ENCODE results near the gene CFAP299. TPM values are rescaled to one million over a fixed set of nuclear protein-coding genes. Genes with fewer than 3 reads are reported as not detected.

The CFAP299 gene
- total and polyA plus RNA-seq, 10 donors, result 0.11 TPM; not detected in 9

DNA sequence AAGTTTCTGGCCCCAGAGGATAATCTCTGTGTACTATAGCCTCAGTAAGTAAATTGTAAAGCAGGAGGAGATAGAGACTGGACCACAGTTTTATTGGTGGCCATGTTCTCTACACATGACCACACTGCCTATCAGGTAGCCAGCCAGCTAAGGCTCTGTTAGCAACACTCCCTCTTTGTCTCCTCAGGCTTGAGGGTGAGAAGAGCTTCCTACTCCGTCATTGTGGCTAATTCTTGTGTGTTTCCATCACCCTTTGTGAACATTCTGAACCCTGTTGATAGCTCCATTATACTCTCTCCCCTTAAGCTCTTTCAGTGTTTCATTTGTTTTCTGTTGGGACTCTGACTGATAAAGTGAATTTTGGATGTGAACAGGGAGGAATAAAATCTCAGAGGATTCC, 233.4 kb downstream of the CFAP299 start:
- intact Hi-C loops (cut with DNase I; ENCODE audit: low total_unique reads), result no loop called here
- Histone ChIP-seq H3K36me3 (no peaks in the 10 kb centered on the region), H3K4me3 (no peak overlapping the region), H3K27me3 (replicated peaks in 1 of 7) (no peaks in the 10 kb centered on the region), H3K27ac (no peak overlapping the region), H3K9me3 (peaks cover 0 to 7% (median 1%) of the 10 kb centered on the region in 8 donors), H3K4me1 (no peaks in the 10 kb centered on the region)
- WGBS, 5 donors, result 82 to 88% (median 86%) methylated on average over 1 of the region's 1 CpG
- no peak for DNase-seq
- TF ChIP-seq, protein P1, sequence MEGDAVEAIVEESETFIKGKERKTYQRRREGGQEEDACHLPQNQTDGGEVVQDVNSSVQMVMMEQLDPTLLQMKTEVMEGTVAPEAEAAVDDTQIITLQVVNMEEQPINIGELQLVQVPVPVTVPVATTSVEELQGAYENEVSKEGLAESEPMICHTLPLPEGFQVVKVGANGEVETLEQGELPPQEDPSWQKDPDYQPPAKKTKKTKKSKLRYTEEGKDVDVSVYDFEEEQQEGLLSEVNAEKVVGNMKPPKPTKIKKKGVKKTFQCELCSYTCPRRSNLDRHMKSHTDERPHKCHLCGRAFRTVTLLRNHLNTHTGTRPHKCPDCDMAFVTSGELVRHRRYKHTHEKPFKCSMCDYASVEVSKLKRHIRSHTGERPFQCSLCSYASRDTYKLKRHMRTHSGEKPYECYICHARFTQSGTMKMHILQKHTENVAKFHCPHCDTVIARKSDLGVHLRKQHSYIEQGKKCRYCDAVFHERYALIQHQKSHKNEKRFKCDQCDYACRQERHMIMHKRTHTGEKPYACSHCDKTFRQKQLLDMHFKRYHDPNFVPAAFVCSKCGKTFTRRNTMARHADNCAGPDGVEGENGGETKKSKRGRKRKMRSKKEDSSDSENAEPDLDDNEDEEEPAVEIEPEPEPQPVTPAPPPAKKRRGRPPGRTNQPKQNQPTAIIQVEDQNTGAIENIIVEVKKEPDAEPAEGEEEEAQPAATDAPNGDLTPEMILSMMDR (IDR thresholded peaks at IDR 0.05 in 8 of 11, conservative IDR thresholded peaks at IDR 0.05 in 3 of 11), result no peak
- TF ChIP-seq POLR2A (IDR thresholded peaks at IDR 0.05) (no peak), POLR2AphosphoS5 (IDR thresholded peaks at IDR 0.05) (no peak)

DNA sequence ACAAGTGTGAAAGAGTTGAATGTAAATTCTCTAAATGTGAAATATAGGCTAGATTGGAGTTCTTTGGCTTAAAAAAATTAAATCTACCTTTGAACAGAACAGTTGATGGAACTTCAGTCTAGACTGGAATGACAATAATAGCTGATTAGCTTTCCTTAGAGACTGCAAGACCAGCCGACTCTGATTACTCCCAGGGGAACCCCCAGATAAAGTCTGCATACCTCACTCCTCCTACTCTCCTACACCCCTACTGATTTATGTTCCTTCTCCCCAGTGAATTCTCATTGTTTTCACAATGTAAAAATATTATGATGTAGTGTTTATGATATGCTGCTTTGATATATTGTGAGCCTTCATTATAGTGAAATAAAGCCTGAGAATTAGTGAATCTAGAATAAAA, 241.3 kb downstream of the CFAP299 start:
- intact Hi-C loops (cut with DNase I; ENCODE audit: low total_unique reads), result no loop called here
- DNase-seq, result no peak
- H3K4me1 ChIP-seq, result no peaks in the 10 kb centered on the region
- WGBS, 5 donors, result 28 to 58% (median 44%) methylated on average over 1 of the region's 1 CpG
- H3K36me3 ChIP-seq, result no peaks in the 10 kb centered on the region
- no peak overlapping the region for H3K27ac ChIP-seq
- H3K27me3 ChIP-seq (replicated peaks in 1 of 7), result no peaks in the 10 kb centered on the region
- H3K9me3 ChIP-seq, result peaks cover 0 to 9% (median 2%) of the 10 kb centered on the region in 8 donors
- H3K4me3 ChIP-seq, result no peak overlapping the region
- no peak for TF ChIP-seq POLR2AphosphoS5 (IDR thresholded peaks at IDR 0.05)
- TF ChIP-seq, protein P1 (IDR thresholded peaks at IDR 0.05 in 8 of 11, conservative IDR thresholded peaks at IDR 0.05 in 3 of 11), result no peak
- TF ChIP-seq POLR2A (IDR thresholded peaks at IDR 0.05), result no peak

DNA sequence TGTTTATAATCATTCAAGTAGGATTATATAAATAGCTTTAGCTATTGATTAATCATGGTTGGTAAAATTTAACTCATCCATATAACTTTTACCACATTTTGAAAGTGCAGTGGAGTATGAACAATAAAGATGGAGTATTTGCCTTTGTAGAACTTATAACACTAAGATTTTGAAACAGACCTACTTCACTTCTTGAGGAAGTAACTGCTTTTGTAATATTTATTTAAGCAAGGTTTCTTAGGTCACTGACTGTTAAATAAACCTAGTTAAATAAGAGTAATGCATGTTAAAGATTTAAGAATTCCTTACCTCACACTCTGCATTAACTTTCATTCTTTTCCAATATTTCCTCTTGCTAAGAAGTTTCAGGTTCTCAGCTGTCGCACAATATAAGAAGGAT, 242.5 kb downstream of the CFAP299 start:
- no peak overlapping the region for H3K4me3 ChIP-seq
- no peaks in the 10 kb centered on the region for H3K36me3 ChIP-seq
- TF ChIP-seq POLR2AphosphoS5 (IDR thresholded peaks at IDR 0.05) (no peak), POLR2A (IDR thresholded peaks at IDR 0.05) (no peak)
- TF ChIP-seq, protein P1 (IDR thresholded peaks at IDR 0.05 in 8 of 11, conservative IDR thresholded peaks at IDR 0.05 in 3 of 11), result no peak
- intact Hi-C loops (cut with DNase I; ENCODE audit: low total_unique reads), result no loop called here
- no peak for DNase-seq
- 91 to 100% (median 96%) methylated on average over 1 of the region's 1 CpG for WGBS, 5 donors
- peaks cover 0 to 9% (median 2%) of the 10 kb centered on the region in 8 donors for H3K9me3 ChIP-seq
- no peak overlapping the region for H3K27ac ChIP-seq
- H3K4me1 ChIP-seq, result no peaks in the 10 kb centered on the region
- no peaks in the 10 kb centered on the region for H3K27me3 ChIP-seq (replicated peaks in 1 of 7)

DNA sequence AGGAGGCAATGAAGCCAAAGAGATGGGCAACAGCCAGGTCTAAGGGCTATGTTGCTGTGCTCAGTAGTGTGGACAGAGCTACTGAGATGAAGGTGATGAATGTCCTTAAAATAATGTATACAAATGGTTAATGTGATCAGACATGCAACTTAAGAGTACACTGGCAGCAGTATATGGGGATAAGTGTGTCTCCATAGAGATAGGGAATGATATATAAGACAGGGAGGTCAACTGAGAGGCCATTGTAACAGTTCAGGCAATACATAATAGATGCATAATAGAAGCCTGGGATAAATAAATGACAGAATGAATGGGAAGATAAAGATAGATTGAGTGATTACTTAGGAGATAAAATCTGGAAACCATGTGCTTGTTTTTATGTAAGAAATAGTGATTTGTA, 250.0 kb downstream of the CFAP299 start:
- intact Hi-C loops (cut with DNase I; ENCODE audit: low total_unique reads), result no loop called here
- no peak overlapping the region for H3K27ac ChIP-seq
- H3K27me3 ChIP-seq (replicated peaks in 1 of 7), result no peaks in the 10 kb centered on the region
- H3K9me3 ChIP-seq, result no peaks in the 10 kb centered on the region
- TF ChIP-seq POLR2AphosphoS5 (IDR thresholded peaks at IDR 0.05) (no peak), POLR2A (IDR thresholded peaks at IDR 0.05) (no peak)
- TF ChIP-seq, protein P1 (IDR thresholded peaks at IDR 0.05 in 8 of 11, conservative IDR thresholded peaks at IDR 0.05 in 3 of 11), result no peak
- no peaks in the 10 kb centered on the region for H3K4me1 ChIP-seq
- H3K36me3 ChIP-seq, result no peaks in the 10 kb centered on the region
- no peak overlapping the region for H3K4me3 ChIP-seq
- no peak for DNase-seq
